Neural crest cell (in vitro differentiated cells): ENCODE measurements around the gene LCN15. TPM values are rescaled to one million over a fixed set of nuclear protein-coding genes. Genes with fewer than 3 reads are reported as not detected.

Experiments
- DNase-seq: peaks from one replicate; pipeline ENCODE4 v3.0.0; 2021; ENCODE audit warnings: low read depth, mixed read lengths, low spot score
- H3K27ac Mint-ChIP-seq: one replicate; pipeline ENCODE4 v1.8.0; 2021; ENCODE audit warnings: mild to moderate bottlenecking, mixed read lengths; ENCODE audit not compliant: unreplicated experiment
- H3K27me3 Mint-ChIP-seq: 2 replicates; pipeline ENCODE4 v1.8.0; 2021; ENCODE audit warnings: low read depth, mild to moderate bottlenecking, mixed read lengths
- H3K36me3 Mint-ChIP-seq: 2 replicates; pipeline ENCODE4 v1.8.0; 2021; ENCODE audit warnings: low read depth, mild to moderate bottlenecking, mixed read lengths
- H3K4me1 Mint-ChIP-seq: 2 replicates; pipeline ENCODE4 v1.8.0; 2021; ENCODE audit warnings: mixed read lengths
- H3K4me3 Mint-ChIP-seq: one replicate; pipeline ENCODE4 v1.8.0; 2021; ENCODE audit warnings: mild to moderate bottlenecking, mixed read lengths
- H3K9me3 Mint-ChIP-seq: 2 replicates; pipeline ENCODE4 v1.8.0; 2021; ENCODE audit warnings: mixed read lengths
- total RNA-seq: library from RNA; stranded (reverse); gene quantifications from 2 replicates; pipeline ENCODE4 v1.2.1, GENCODE V29; 2021
- TF ChIP-seq, protein P1 (sequence below): fragments of 200-600 bp; sonication (generic); conservative IDR thresholded peaks from 2 replicates; pipeline ENCODE4 v1.5.0; 2021; ENCODE audit warnings: antibody characterized with exemption, mild to moderate bottlenecking

LCN15 gene
- total RNA-seq, 1 donor from 2014 or later, result not detected

- Mint-ChIP-seq H3K27me3 (peaks cover 13% of the 10 kb centered on the region), H3K4me3 (no peak overlapping the region), H3K4me1 (no peaks in the 10 kb centered on the region), H3K36me3 (no peaks in the 10 kb centered on the region), H3K27ac (no peak overlapping the region), H3K9me3 (peaks cover 6% of the 10 kb centered on the region)
- no peak for DNase-seq
- TF ChIP-seq, protein P1, sequence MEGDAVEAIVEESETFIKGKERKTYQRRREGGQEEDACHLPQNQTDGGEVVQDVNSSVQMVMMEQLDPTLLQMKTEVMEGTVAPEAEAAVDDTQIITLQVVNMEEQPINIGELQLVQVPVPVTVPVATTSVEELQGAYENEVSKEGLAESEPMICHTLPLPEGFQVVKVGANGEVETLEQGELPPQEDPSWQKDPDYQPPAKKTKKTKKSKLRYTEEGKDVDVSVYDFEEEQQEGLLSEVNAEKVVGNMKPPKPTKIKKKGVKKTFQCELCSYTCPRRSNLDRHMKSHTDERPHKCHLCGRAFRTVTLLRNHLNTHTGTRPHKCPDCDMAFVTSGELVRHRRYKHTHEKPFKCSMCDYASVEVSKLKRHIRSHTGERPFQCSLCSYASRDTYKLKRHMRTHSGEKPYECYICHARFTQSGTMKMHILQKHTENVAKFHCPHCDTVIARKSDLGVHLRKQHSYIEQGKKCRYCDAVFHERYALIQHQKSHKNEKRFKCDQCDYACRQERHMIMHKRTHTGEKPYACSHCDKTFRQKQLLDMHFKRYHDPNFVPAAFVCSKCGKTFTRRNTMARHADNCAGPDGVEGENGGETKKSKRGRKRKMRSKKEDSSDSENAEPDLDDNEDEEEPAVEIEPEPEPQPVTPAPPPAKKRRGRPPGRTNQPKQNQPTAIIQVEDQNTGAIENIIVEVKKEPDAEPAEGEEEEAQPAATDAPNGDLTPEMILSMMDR, result no peak
Observed at GRCh38 chr9:136751814-136752213, 12.5 kb downstream of the LCN15 start.

GRCh38 chr9:136751244-136751643 lies 13.1 kb downstream of the LCN15 start:
- Mint-ChIP-seq H3K36me3 (no peaks in the 10 kb centered on the region), H3K4me1 (no peaks in the 10 kb centered on the region), H3K27ac (no peak overlapping the region), H3K27me3 (peaks cover 13% of the 10 kb centered on the region), H3K4me3 (no peak overlapping the region), H3K9me3 (peaks cover 6% of the 10 kb centered on the region)
- TF ChIP-seq, protein P1, result no peak
- no peak for DNase-seq

DNA sequence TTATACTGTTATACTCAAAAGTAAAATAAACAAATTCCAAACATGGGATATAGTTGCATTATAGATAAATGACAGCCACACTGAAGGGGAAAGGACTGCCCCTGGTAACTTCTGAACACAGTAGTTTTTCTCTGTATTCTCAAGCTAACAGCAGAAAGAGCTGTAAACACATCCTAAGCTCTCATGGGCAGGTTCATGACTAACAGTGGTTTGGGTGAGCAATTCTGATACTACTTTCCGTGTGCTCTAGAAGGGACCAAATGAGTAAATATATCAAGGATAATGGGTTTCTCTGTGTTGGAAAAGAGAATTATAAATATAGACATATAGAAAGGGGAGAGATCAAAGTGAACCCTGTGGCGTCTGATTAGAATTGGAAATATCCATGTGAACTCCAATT lies 13.8 kb downstream of the LCN15 start:
- no peaks in the 10 kb centered on the region for H3K4me1 Mint-ChIP-seq
- H3K27me3 Mint-ChIP-seq, result peaks cover 13% of the 10 kb centered on the region
- TF ChIP-seq, protein P1, result no peak
- no peaks in the 10 kb centered on the region for H3K36me3 Mint-ChIP-seq
- no peak overlapping the region for H3K27ac Mint-ChIP-seq
- H3K9me3 Mint-ChIP-seq, result peaks cover 6% of the 10 kb centered on the region
- H3K4me3 Mint-ChIP-seq, result no peak overlapping the region
- no peak for DNase-seq

- peaks cover 13% of the 10 kb centered on the region for H3K27me3 Mint-ChIP-seq
- H3K9me3 Mint-ChIP-seq, result peaks cover 6% of the 10 kb centered on the region
- H3K4me3 Mint-ChIP-seq, result no peak overlapping the region
- no peak overlapping the region for H3K27ac Mint-ChIP-seq
- H3K4me1 Mint-ChIP-seq, result no peaks in the 10 kb centered on the region
- H3K36me3 Mint-ChIP-seq, result no peaks in the 10 kb centered on the region
- no peak for DNase-seq
- TF ChIP-seq, protein P1, result no peak
Observed at GRCh38 chr9:136748666-136749611, 15.4 kb downstream of the LCN15 start.

DNA sequence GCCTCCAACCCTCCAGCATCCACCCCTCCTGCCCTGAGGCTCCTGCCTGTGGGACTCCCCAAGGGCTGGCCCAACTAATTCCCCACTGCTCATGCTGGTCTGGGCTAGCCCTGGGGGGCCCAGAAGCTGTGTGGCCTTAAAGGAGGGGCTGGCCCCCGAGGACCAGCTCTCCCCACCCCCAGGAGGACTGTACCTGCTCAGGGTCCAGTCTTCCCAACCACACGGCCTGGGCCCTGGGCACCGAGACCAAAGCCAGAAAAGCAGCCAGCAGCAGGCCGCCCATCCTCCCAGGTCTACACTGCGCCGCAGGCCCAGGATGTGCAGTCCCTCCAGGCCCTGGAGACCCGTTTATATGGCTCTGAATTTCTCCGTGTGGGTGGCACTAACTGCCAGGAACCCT lies 16.1 kb downstream of the LCN15 start, which contains the start of gene LCN6:
LCN6 (minus strand) TSS at position 325 of the 400 bp plus-strand sequence; CDS start at position 283, 42 bp downstream.
- DNase-seq, result no peak
- peaks cover 6% of the 10 kb centered on the region for H3K9me3 Mint-ChIP-seq
- H3K4me1 Mint-ChIP-seq, result no peaks in the 10 kb centered on the region
- no peaks in the 10 kb centered on the region for H3K36me3 Mint-ChIP-seq
- TF ChIP-seq, protein P1, result no peak
- no peak within 1 kb of the TSS for H3K4me3 Mint-ChIP-seq
- no peak within 1 kb of the TSS for H3K27ac Mint-ChIP-seq
- H3K27me3 Mint-ChIP-seq, result peaks cover 13% of the 10 kb centered on the region
